H1 (cell line): ENCODE measurements around the gene KLC4. TPM values are rescaled to one million over a fixed set of nuclear protein-coding genes. Genes with fewer than 3 reads are reported as not detected.

Source experiments
- CTCF ChIA-PET: fragments of 300-600 bp; sonication (Branson Sonifier 250); formaldehyde crosslinking; loops from one replicate; lab custom pipeline; 2021; ENCODE audit not compliant: partially characterized antibody; lab: Charles Lee
- POLR2A ChIA-PET: fragments of 300-600 bp; sonication (Branson Sonifier 250); formaldehyde crosslinking; loops from one replicate; lab custom pipeline; 2021; ENCODE audit warnings: inconsistent platforms; ENCODE audit not compliant: partially characterized antibody; lab: Charles Lee
- DNase-seq, 2 experiments: peaks; one replicate each; pipeline versions ENCODE4 v3.0.0 to v3.0.0-alpha.2; 2010 to 2022; ENCODE audit warnings: low spot score in 2 of 2, low read depth in 1 of 2, mixed read lengths in 1 of 2
- FAIRE-seq: peaks from 2 replicates; lab custom pipeline; 2011; peaks lifted over from hg19 to GRCh38; lab: Jason Lieb, UNC
- H2AFZ ChIP-seq: 2 replicates; pipeline ENCODE4 v1.8.1; 2012; ENCODE audit warnings: low read length, inconsistent platforms
- H2AK5ac ChIP-seq: 2 replicates; pipeline ENCODE4 v1.6.1; 2013; ENCODE audit warnings: low read depth, low read length
- H2BK120ac ChIP-seq: replicated peaks from 2 replicates; pipeline ENCODE3; 2013; ENCODE audit warnings: low read depth, low read length, inconsistent platforms
- H2BK12ac ChIP-seq: 2 replicates; pipeline ENCODE4 v1.6.1; 2013; ENCODE audit warnings: low read depth, low read length
- H2BK15ac ChIP-seq: 2 replicates; pipeline ENCODE4 v1.6.1; 2013; ENCODE audit warnings: low read length
- H2BK20ac ChIP-seq: 2 replicates; pipeline ENCODE4 v1.6.1; 2013; ENCODE audit warnings: low read length
- H2BK5ac ChIP-seq: 2 replicates; pipeline ENCODE4 v1.6.1; 2013; ENCODE audit warnings: low read depth, low read length
- H3K14ac ChIP-seq: 2 replicates; pipeline ENCODE4 v1.6.1; 2013; ENCODE audit warnings: inconsistent platforms; ENCODE audit not compliant: insufficient read length
- H3K18ac ChIP-seq: 2 replicates; pipeline ENCODE4 v1.6.1; 2013; ENCODE audit warnings: low read length; ENCODE audit errors: extremely low read depth
- H3K23ac ChIP-seq: 2 replicates; pipeline ENCODE4 v1.6.1; 2013; ENCODE audit warnings: inconsistent platforms; ENCODE audit not compliant: insufficient read length
- H3K23me2 ChIP-seq: 2 replicates; pipeline ENCODE4 v1.6.1; 2013; ENCODE audit warnings: low read depth, low read length
- H3K27ac ChIP-seq: 2 replicates; pipeline ENCODE4 v1.6.1; 2011; ENCODE audit warnings: low read depth, low read length, inconsistent platforms
- H3K27me3 ChIP-seq, 4 experiments: replicated peaks in 1 of 4; 1 replicate in 1 of 4; 2 replicates in 3 of 4; pipeline versions ENCODE4 v1.6.1 to v1.8.1; 2011 to 2013; ENCODE audit warnings: low read length in 3 of 4, mild to moderate bottlenecking in 3 of 4, inconsistent platforms in 2 of 4, mixed read lengths in 2 of 4, moderate library complexity in 1 of 4; ENCODE audit not compliant: control insufficient read depth in 3 of 4, insufficient read depth in 3 of 4; ENCODE audit errors: extremely low read depth in 1 of 4
- H3K36me3 ChIP-seq, 4 experiments: 2 replicates each; pipeline versions ENCODE4 v1.6.1 to v1.8.1; 2011 to 2013; ENCODE audit warnings: mild to moderate bottlenecking in 4 of 4, low read length in 3 of 4, moderate library complexity in 2 of 4, control low read depth in 1 of 4, inconsistent platforms in 1 of 4; ENCODE audit not compliant: insufficient read depth in 4 of 4, control insufficient read depth in 2 of 4
- H3K4ac ChIP-seq: replicated peaks from 2 replicates; pipeline ENCODE3; 2013; ENCODE audit warnings: low read length, low read depth, mixed read lengths, inconsistent platforms; ENCODE audit not compliant: insufficient read length
- H3K4me1 ChIP-seq, 4 experiments: replicated peaks in 1 of 4; 1 replicate in 1 of 4; 2 replicates in 3 of 4; pipeline versions ENCODE4 v1.6.1 to v1.8.1; 2011 to 2013; ENCODE audit warnings: low read length in 3 of 4, inconsistent platforms in 2 of 4, mixed read lengths in 1 of 4; ENCODE audit not compliant: insufficient read depth in 4 of 4, control insufficient read depth in 3 of 4
- H3K4me2 ChIP-seq, 2 experiments: 2 replicates each; pipeline versions ENCODE4 v1.6.1 to v1.8.1; 2011 to 2013; ENCODE audit warnings: low read depth in 2 of 2, low read length in 2 of 2, control low read depth in 1 of 2, inconsistent platforms in 1 of 2, mild to moderate bottlenecking in 1 of 2; ENCODE audit not compliant: insufficient read depth in 1 of 2
- H3K4me3 ChIP-seq, 4 experiments: fragments of 200-600, 300-600 bp in 1 of 4; sonication (generic), shearing (Covaris generic), sonication (Bioruptor Twin) in 1 of 4; 2 replicates each; pipeline versions ENCODE4 v1.5.1 to v1.8.1; 2011 to 2016; ENCODE audit warnings: low read length in 4 of 4, low read depth in 3 of 4, control low read depth in 2 of 4, inconsistent platforms in 2 of 4, mild to moderate bottlenecking in 2 of 4, mixed read lengths in 1 of 4, moderate library complexity in 1 of 4; ENCODE audit not compliant: insufficient read depth in 2 of 4; ENCODE audit errors: extremely low read depth in 1 of 4
- H3K56ac ChIP-seq: replicated peaks from 2 replicates; pipeline ENCODE3; 2013; ENCODE audit warnings: low read depth, mild to moderate bottlenecking, mixed read lengths, low read length, inconsistent platforms; ENCODE audit not compliant: insufficient read length
- H3K79me1 ChIP-seq: 2 replicates; pipeline ENCODE4 v1.6.1; 2013; ENCODE audit warnings: low read depth, low read length, control low read depth
- H3K79me2 ChIP-seq, 2 experiments: 2 replicates each; pipeline versions ENCODE4 v1.6.1 to v1.8.1; 2012 to 2013; ENCODE audit warnings: low read length in 2 of 2, mild to moderate bottlenecking in 2 of 2, inconsistent platforms in 1 of 2; ENCODE audit not compliant: insufficient read depth in 2 of 2, control insufficient read depth in 1 of 2
- H3K9ac ChIP-seq, 4 experiments: replicated peaks in 1 of 4; 1 replicate in 1 of 4; 2 replicates in 3 of 4; pipeline versions ENCODE4 v1.6.1 to v1.8.1; 2011 to 2013; ENCODE audit warnings: low read depth in 3 of 4, low read length in 3 of 4, control low read depth in 2 of 4, mild to moderate bottlenecking in 2 of 4, moderate library complexity in 2 of 4, inconsistent platforms in 1 of 4; ENCODE audit errors: extremely low read depth in 1 of 4
- H3K9me3 ChIP-seq, 2 experiments: 2 replicates each; pipeline versions ENCODE4 v1.6.1 to v1.8.1; 2012 to 2013; ENCODE audit warnings: mild to moderate bottlenecking in 2 of 2, moderate library complexity in 2 of 2, control low read depth in 1 of 2, inconsistent platforms in 1 of 2, low read depth in 1 of 2, low read length in 1 of 2, mixed read lengths in 1 of 2; ENCODE audit not compliant: insufficient read depth in 2 of 2
- H4K20me1 ChIP-seq, 2 experiments: replicated peaks in 1 of 2; 2 replicates each; pipeline versions ENCODE3 to v1.8.1; 2011 to 2013; ENCODE audit warnings: inconsistent platforms in 2 of 2, low read length in 2 of 2, mild to moderate bottlenecking in 1 of 2; ENCODE audit not compliant: insufficient read depth in 2 of 2, control insufficient read depth in 1 of 2
- H4K5ac ChIP-seq: 2 replicates; pipeline ENCODE4 v1.6.1; 2013; ENCODE audit warnings: low read length, low read depth, mixed read lengths, inconsistent platforms; ENCODE audit not compliant: insufficient read length
- H4K8ac ChIP-seq: 2 replicates; pipeline ENCODE4 v1.8.0; 2013; ENCODE audit warnings: mild to moderate bottlenecking, moderate library complexity, low read length, inconsistent platforms; ENCODE audit not compliant: insufficient read depth; ENCODE audit errors: extremely low read depth
- H4K91ac ChIP-seq: replicated peaks from 2 replicates; pipeline ENCODE3; 2013; ENCODE audit warnings: low read length, mixed read lengths, inconsistent platforms; ENCODE audit not compliant: insufficient read length
- CREB1 ChIP-seq: IDR thresholded peaks from 2 replicates; pipeline ENCODE4 v1.6.1; 2012; ENCODE audit warnings: inconsistent platforms
- GABPA ChIP-seq: IDR thresholded peaks from 2 replicates; pipeline ENCODE4 v1.6.1; 2011; ENCODE audit warnings: mild to moderate bottlenecking, low read length, moderate library complexity, borderline replicate concordance; ENCODE audit not compliant: insufficient read depth
- GTF2F1 ChIP-seq: IDR thresholded peaks from 2 replicates; pipeline ENCODE4 v1.6.1; 2012; ENCODE audit warnings: low read depth, low read length, improper control_type of control experiment, borderline replicate concordance
- NRF1 ChIP-seq: IDR thresholded peaks from 2 replicates; pipeline ENCODE4 v1.6.1; 2011; ENCODE audit warnings: mild to moderate bottlenecking, low read depth, low read length, improper control_type of control experiment
- PHF8 ChIP-seq: fragments of 200-600 bp; sonication (generic); conservative IDR thresholded peaks from 2 replicates; pipeline ENCODE4 v1.7.1; 2012; ENCODE audit warnings: low read depth, mild to moderate bottlenecking, inconsistent platforms, low read length, moderate library complexity
- POLR2A ChIP-seq, 2 experiments: IDR thresholded peaks; 1 replicate in 1 of 2; 2 replicates in 1 of 2; pipeline ENCODE4 v1.6.1; 2011; ENCODE audit warnings: low read depth in 2 of 2, low read length in 2 of 2, mild to moderate bottlenecking in 2 of 2; ENCODE audit errors: control extremely low read depth in 1 of 2
- SIN3A ChIP-seq, 2 experiments: IDR thresholded peaks in 1 of 2; conservative IDR thresholded peaks in 1 of 2; 2 replicates each; pipeline ENCODE4 v1.6.1; 2011 to 2012; ENCODE audit warnings: low read length in 2 of 2, improper control_type of control experiment in 1 of 2, low read depth in 1 of 2, mild to moderate bottlenecking in 1 of 2
- SIRT6 ChIP-seq: IDR thresholded peaks from one replicate; pipeline ENCODE4 v1.7.1; 2012; ENCODE audit warnings: low read length, inconsistent platforms
- SRF ChIP-seq: IDR thresholded peaks from 2 replicates; pipeline ENCODE4 v1.6.1; 2011; ENCODE audit warnings: mild to moderate bottlenecking, low read depth, low read length, moderate library complexity
- SUZ12 ChIP-seq: fragments of 200-600 bp; sonication (generic); IDR thresholded peaks from 2 replicates; pipeline ENCODE4 v1.6.1; 2012; ENCODE audit warnings: mild to moderate bottlenecking, inconsistent platforms, low read length, moderate library complexity, mixed read lengths
- TCF12 ChIP-seq: IDR thresholded peaks from 2 replicates; pipeline ENCODE4 v1.6.1; 2011; ENCODE audit warnings: low read depth, mild to moderate bottlenecking, low read length
- USF2 ChIP-seq: IDR thresholded peaks from 2 replicates; pipeline ENCODE4 v1.6.1; 2011; ENCODE audit warnings: low read length, improper control_type of control experiment
- WGBS, 2 experiments: shearing (Covaris generic) in 1 of 2; methylation state at CpG; one replicate each; pipeline versions ENCODE4 v1.1.6 to v1.1.7; 2013 to 2015; ENCODE audit warnings: low lambda C conversion rate in 2 of 2, mixed read lengths in 2 of 2, inconsistent platforms in 1 of 2, low coverage in 1 of 2, missing lambda C conversion rate in 1 of 2; ENCODE audit not compliant: insufficient replicate concordance in 2 of 2, insufficient coverage in 1 of 2, insufficient read length in 1 of 2; ENCODE audit errors: extremely low coverage in 1 of 2, missing lambda C conversion rate in 1 of 2; 5-methylcytosine and 5-hydroxymethylcytosine counted together
- polyA plus RNA-seq, 7 experiments: library from polyadenylated mRNA; depleted of rRNA in 3 of 7; stranded (reverse) in 5 of 7; unstranded in 2 of 7; fragments of >200 nt in 5 of 7; fragments of 200-250 nt in 2 of 7; gene quantifications; 1 replicate in 5 of 7; 2 replicates in 1 of 7; 4 replicates in 1 of 7; pipeline versions ENCODE4 v1.2.1 to v1.2.3, GENCODE V29; 2011 to 2013; ENCODE audit warnings: missing spikeins in 2 of 7, mixed read lengths in 2 of 7
- total RNA-seq: library from RNA; stranded (reverse); fragmentation: NEBNext Ultra II Directional; extraction: Animal tissue kit (Norgen Biotek cat#: 25700); gene quantifications from 2 replicates; pipeline ENCODE4 v1.2.1, GENCODE V29; 2021

KLC4 gene
- total and polyA plus RNA-seq, 2 of the 8 experiments (the other 6 are each of a cell fraction or from before 2014, with no cell fraction given): 15.7 to 28.5 TPM

GRCh38 chr6:43120101-43120763, 60.8 kb downstream of the KLC4 start:
- DNase-seq: no peak
- Histone ChIP-seq H3K27ac (0 out of 2 replicates have a peak overlapping the region, but pooled peaks have one; percentile 10), H2AFZ (no peak overlapping the region), H3K36me3 (no peaks in the 10 kb centered on the region), H3K9me3 (no peaks in the 10 kb centered on the region), H3K18ac (no peak overlapping the region), H3K4me2 (no peak overlapping the region), H2BK120ac (no peak overlapping the region), H3K4me3 (no peak overlapping the region), H3K9ac (no peak overlapping the region), H4K91ac (no peak overlapping the region), H2BK12ac (no peak overlapping the region), H2BK15ac (peak overlapping the region; percentile 81; the same call in 1 of the 2 replicates), H3K79me1 (peaks cover 20% of the 10 kb centered on the region), H3K4me1 (peaks cover 0 to 21% (median 9%) of the 10 kb centered on the region in 4 experiments), H4K5ac (no peak overlapping the region), H3K14ac (no peak overlapping the region), H3K23me2 (no peaks in the 10 kb centered on the region), H3K79me2 (peaks cover 2 to 84% of the 10 kb centered on the region in 2 experiments; a peak in 3 of 4 replicates), H3K23ac (no peak overlapping the region), H2BK5ac (no peak overlapping the region), H3K4ac (no peak overlapping the region), H2BK20ac (no peak overlapping the region), H2AK5ac (no peak overlapping the region), H3K56ac (no peak overlapping the region), H3K27me3 (no peaks in the 10 kb centered on the region), H4K20me1 (peaks cover 0 to 8% of the 10 kb centered on the region in 2 experiments), H4K8ac (no peak overlapping the region)
- CTCF ChIA-PET: interaction anchor here (1.0 to 2.1 kb wide), 4 partner anchors 9 to 24 kb away, joined by 3 to 8 read pairs (median 6); no protein-coding TSS in a partner anchor
- 90% methylated on average over 9 of the region's 9 CpGs; no CpG with 5 or more reads in 1 of the 2 experiments for WGBS, 2 experiments
- no peak for FAIRE-seq
- POLR2A ChIA-PET: interaction anchor here (1.0 to 3.2 kb wide), 2 partner anchors 13 to 43 kb away, joined by 4 to 11 read pairs; partner anchors contain the start of gene PTK7
- TF ChIP-seq TCF12 (no peak), SRF (no peak), GABPA (no peak), USF2 (no peak), SIN3A (conservative IDR thresholded peaks at IDR 0.05 in 1 of 2, IDR thresholded peaks at IDR 0.05 in 1 of 2; ENCODE audit: low read depth in 1 of 2, low read length in 2 of 2) (no peak), NRF1 (no peak), POLR2A (IDR thresholded peaks at IDR 0.05; ENCODE audit: control extremely low read depth in 1 of 2, low read depth in 2 of 2, low read length in 2 of 2) (no peak), CREB1 (no peak), GTF2F1 (no peak), SIRT6 (no peak), SUZ12 (no peak), PHF8 (no peak)
